Measurements from ENCODE around the gene PAQR6.

The PAQR6 gene

GRCh38 chr1:156247460-156248322, at the start of gene PAQR6:
PAQR6 (minus strand) TSS chr1:156248056; CDS start chr1:156246731, 1,325 bp downstream.
- DNase-seq, result no peak

- peak; percentile 41 for DNase-seq
Measured at GRCh38 chr1:156295391-156295947, 47.6 kb upstream of the PAQR6 start, which contains the start of gene GLMP. GLMP (minus strand) TSS chr1:156295679; CDS start chr1:156295645, 34 bp downstream.

- no peak for DNase-seq
Measured at GRCh38 chr1:156293895-156294294, 46.0 kb upstream of the PAQR6 start.

DNA sequence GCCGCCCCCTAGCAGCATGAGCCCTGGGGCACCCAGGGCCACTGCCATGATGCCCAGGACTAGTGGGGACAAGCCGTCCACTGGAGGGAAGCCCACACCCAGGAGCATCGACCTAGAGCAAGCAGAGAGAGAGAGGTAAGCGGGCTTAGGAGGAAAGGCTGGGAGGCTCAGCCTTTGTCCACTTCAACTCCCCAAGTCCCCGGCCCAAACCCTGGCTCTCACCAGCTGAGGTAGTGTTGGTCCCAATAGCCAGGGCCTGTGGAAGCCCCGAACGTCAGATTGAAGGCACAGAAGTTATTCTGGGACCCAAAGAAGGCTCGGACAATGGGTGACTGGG, 45.2 kb upstream of the PAQR6 start:
- no peak for DNase-seq

DNA sequence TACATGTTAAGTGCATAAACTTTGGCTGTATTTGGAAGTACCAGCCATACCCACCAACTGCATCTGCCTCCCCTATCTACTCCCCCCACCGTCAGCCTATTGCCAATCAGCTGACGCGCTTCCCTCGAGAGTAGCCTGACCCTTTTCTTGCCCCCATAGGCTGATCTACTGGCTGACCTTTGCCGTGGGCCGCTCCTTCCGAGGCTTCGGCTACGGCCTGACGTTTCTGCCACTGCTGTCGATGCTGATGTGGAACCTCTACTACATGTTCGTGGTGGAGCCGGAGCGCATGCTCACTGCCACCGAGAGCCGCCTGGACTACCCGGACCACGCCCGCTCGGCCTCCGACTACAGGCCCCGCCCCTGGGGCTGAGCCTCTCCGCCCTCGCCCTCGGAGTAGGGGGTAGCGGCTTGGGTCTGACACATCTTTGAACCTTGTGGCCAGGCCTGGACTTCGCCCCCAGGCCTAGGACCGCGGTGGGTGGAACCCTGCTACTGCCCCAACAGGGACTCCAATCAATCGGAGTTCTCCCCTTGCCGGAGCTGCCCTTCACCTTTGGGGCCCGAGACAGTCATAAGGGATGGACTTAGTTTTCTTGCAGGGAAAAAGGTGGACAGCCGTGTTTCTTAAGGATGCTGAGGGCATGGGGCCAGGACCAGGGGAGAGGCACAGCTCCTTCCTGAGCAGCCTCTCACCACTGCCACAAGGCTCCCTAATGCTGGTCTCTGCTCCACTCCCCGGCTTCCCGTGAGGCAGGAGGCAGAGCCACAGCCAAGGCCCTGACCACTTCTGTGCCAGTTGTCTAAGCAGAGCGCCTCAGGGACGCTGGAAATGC, 43.6 kb upstream of the PAQR6 start:
- peak; percentile 40 for DNase-seq

DNA sequence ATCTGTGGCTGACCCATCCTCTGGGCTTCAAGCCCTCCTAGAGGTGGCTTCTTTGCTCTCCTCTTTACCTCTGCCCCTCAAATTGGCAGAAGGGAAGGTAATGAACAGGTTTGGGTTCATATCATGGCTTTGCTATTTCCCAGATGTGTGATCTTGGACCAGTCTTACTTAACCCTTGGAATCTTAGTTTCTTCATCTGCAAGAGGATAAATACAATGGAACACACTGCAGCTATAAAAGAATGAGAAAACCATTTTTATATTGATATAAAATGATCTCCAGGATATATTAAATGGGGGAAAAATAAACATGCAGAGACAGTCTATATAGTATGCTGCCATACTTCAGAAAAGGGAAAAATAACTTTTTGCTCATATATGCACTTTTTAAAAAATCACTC, 42.0 kb upstream of the PAQR6 start:
- DNase-seq, result no peak

- DNase-seq, result no peak
Measured at GRCh38 chr1:156286061-156286460, 38.2 kb upstream of the PAQR6 start.

DNA sequence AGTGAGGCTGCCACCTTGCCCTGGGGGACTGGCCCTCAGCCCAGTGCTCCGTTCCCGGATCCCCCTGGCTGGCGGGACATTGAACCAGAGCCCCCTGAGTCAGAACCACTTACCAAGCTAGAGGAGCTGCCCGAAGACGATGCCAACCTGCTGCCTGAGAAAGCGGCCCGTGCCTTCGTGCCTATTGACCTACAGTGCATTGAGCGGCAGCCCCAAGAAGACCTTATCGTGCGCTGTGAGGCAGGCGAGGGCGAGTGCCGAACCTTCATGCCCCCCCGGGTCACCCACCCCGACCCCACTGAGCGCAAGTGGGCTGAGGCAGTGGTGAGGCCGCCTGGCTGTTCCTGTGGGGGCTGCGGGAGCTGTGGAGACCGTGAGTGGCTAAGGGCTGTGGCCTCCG, 37.6 kb upstream of the PAQR6 start:
- DNase-seq, result no peak

GRCh38 chr1:156284757-156285156, 36.9 kb upstream of the PAQR6 start:
- DNase-seq, result no peak

- no peak for DNase-seq
Measured at GRCh38 chr1:156284112-156284511, 36.3 kb upstream of the PAQR6 start, which contains the start of gene TMEM79. TMEM79 (plus strand) TSS chr1:156284325; CDS start chr1:156285227, 902 bp downstream.

- no peak for DNase-seq
Measured at GRCh38 chr1:156283521-156283920, 35.7 kb upstream of the PAQR6 start.

GRCh38 chr1:156282479-156283222, 34.8 kb upstream of the PAQR6 start, which contains the start of gene SMG5:
SMG5 (minus strand) TSS chr1:156282825; CDS start chr1:156282680, 145 bp downstream.
- DNase-seq, result peak; percentile 99

- peak; percentile 17 for DNase-seq
Measured at GRCh38 chr1:156281693-156282478, 34.0 kb upstream of the PAQR6 start.

- DNase-seq, result no peak
Measured at GRCh38 chr1:156281281-156281680, 33.4 kb upstream of the PAQR6 start.

- no peak for DNase-seq
Measured at GRCh38 chr1:156279837-156280236, 32.0 kb upstream of the PAQR6 start.

GRCh38 chr1:156276966-156277381, 29.1 kb upstream of the PAQR6 start:
- no peak for DNase-seq

- DNase-seq, result no peak
Measured at GRCh38 chr1:156276532-156276931, 28.7 kb upstream of the PAQR6 start.

GRCh38 chr1:156270314-156270713, 22.5 kb upstream of the PAQR6 start:
- no peak for DNase-seq

DNA sequence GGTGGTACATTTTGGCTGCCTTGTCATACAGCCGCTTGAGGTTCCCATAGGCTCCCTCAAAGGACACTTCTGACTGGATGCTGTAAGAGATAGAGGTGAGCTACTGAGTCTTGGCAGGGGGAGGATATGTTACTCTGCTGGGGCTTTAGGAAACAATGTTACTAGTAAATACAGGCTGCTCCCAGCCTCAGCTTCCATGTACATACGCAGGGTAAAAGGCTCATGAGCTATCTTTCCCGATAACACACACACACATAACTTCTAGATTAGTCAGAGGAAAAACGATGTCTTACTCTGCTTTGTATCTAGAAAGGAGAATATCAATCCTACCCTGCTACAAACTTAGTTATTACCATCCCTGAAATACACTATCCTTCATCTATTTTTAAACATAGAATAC, 20.5 kb upstream of the PAQR6 start:
- DNase-seq, result no peak

DNA sequence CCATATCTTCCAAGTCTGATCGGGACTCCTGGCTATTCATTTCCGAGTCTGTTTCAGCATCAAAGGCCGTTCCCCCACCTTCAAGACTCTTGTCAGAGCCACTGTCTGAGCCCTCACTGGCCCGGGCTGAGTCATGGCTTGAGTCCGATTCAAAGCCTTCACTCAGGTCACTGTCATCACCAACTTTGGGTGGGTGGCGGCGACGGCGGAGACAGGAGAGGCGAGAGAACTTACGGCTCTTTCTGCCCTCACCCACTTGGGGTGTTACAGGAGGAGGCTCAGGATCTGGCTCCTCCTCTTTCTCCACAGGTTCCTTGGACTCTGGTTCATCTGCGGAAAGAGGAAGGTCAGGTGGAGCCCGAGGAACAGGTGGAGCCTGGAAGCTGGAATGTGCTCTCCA, 18.2 kb upstream of the PAQR6 start:
- DNase-seq, result no peak

GRCh38 chr1:156263288-156263655, 15.4 kb upstream of the PAQR6 start:
- no peak for DNase-seq

All from NCI-H187 treated with DMSO at 0.1 percent for 48 hours (cell line).